GM12878 (cell line): ENCODE data around the gene SLC6A20. TPM values are rescaled to one million over a fixed set of nuclear protein-coding genes. Genes with fewer than 3 reads are reported as not detected.
A peak's percentile ranks its signal among the peaks of the same experiment; 100 is the strongest.

Experiments
- ATAC-seq: fragments of 200-7000 bp; cut with Tn5 transposase; 3 replicates; pipeline ENCODE4 v1.9.1; 2020; ENCODE audit warnings: mild to moderate bottlenecking, moderate library complexity
- BruUV-seq: library from RNA; stranded (reverse); fragments of 400-500 nt; replicated peaks from 2 replicates; lab custom pipeline; 2021; lab: Mats Ljungman, UMichigan
- CTCF ChIA-PET: fragments of 300-600 bp; sonication (Branson Sonifier 250); formaldehyde crosslinking; extraction: SDS; loops from one replicate; lab custom pipeline; 2021; ENCODE audit warnings: inconsistent platforms; lab: Yijun Ruan, JAX
- POLR2A ChIA-PET: fragments of 350-600 bp; formaldehyde crosslinking; extraction: SDS; loops from one replicate; lab custom pipeline; 2021; ENCODE audit warnings: inconsistent platforms; lab: Charles Lee
- RAD21 ChIA-PET: fragments of 300-600 bp; sonication (Branson Sonifier 250); formaldehyde crosslinking; loops from one replicate; lab custom pipeline; 2023; ENCODE audit warnings: antibody characterized with exemption; ENCODE audit not compliant: unreplicated experiment; lab: Charles Lee
- SMC1A ChIA-PET: fragments of 300-600 bp; sonication (Branson Sonifier 250); formaldehyde crosslinking; loops from one replicate; lab custom pipeline; 2023; ENCODE audit not compliant: unreplicated experiment, uncharacterized antibody; lab: Charles Lee
- DNase-seq: peaks from one replicate; pipeline ENCODE4 v3.0.0-alpha.2; 2011; ENCODE audit warnings: low read depth, low spot score
- FAIRE-seq: peaks from 3 replicates; lab custom pipeline; 2011; peaks lifted over from hg19 to GRCh38; lab: Jason Lieb, UNC
- H2AFZ ChIP-seq: 2 replicates; pipeline ENCODE4 v1.6.0; 2011; ENCODE audit warnings: low read depth, low read length, control low read depth; ENCODE audit not compliant: control insufficient read depth
- H3K27ac ChIP-seq: 2 replicates; pipeline ENCODE4 v1.5.1; 2011; ENCODE audit warnings: control low read depth; ENCODE audit not compliant: control insufficient read depth, insufficient read depth
- H3K27me3 ChIP-seq, 2 experiments: replicated peaks in 1 of 2; 2 replicates each; pipeline versions ENCODE4 v1.6.0 to v1.6.1; 2011; ENCODE audit warnings: low read length in 1 of 2; ENCODE audit not compliant: control insufficient read depth in 2 of 2, insufficient read depth in 2 of 2
- H3K36me3 ChIP-seq, 2 experiments: 2 replicates each; pipeline ENCODE4 v1.5.1; 2011; ENCODE audit warnings: low read length in 1 of 2; ENCODE audit not compliant: control insufficient read depth in 2 of 2, insufficient read depth in 2 of 2
- H3K4me1 ChIP-seq: 2 replicates; pipeline ENCODE4 v1.6.1; 2011; ENCODE audit warnings: mild to moderate bottlenecking, low read length, moderate library complexity, mixed read lengths; ENCODE audit not compliant: control insufficient read depth, insufficient read depth
- H3K4me2 ChIP-seq: 2 replicates; pipeline ENCODE4 v1.6.0; 2011; ENCODE audit warnings: control low read depth; ENCODE audit not compliant: control insufficient read depth, insufficient read depth
- H3K4me3 ChIP-seq: fragments of 200-600 bp; sonication (generic); 2 replicates; pipeline ENCODE4 v1.5.1; 2016
- H3K79me2 ChIP-seq: 2 replicates; pipeline ENCODE4 v1.6.0; 2011; ENCODE audit warnings: low read length; ENCODE audit not compliant: control insufficient read depth, insufficient read depth
- H3K9ac ChIP-seq: 2 replicates; pipeline ENCODE4 v1.8.0; 2011; ENCODE audit warnings: low read length, control low read depth, mixed read lengths; ENCODE audit not compliant: control insufficient read depth, insufficient read depth
- H3K9me3 ChIP-seq: replicated peaks from 3 replicates; pipeline ENCODE4 v1.5.1; 2011; ENCODE audit warnings: mild to moderate bottlenecking, low read length; ENCODE audit not compliant: control insufficient read depth, insufficient read depth
- H4K20me1 ChIP-seq: 2 replicates; pipeline ENCODE4 v1.6.0; 2011; ENCODE audit not compliant: control insufficient read depth, insufficient read depth
- BCL11A ChIP-seq: IDR thresholded peaks from 2 replicates; pipeline ENCODE4 v1.6.1; 2011; ENCODE audit warnings: low read depth, low read length
- ETV6 ChIP-seq, 2 experiments: fragments of 450-650 bp in 1 of 2; IDR thresholded peaks in 1 of 2; conservative IDR thresholded peaks in 1 of 2; 2 replicates each; pipeline ENCODE4 v1.6.1; 2014; ENCODE audit warnings: antibody characterized with exemption in 1 of 2, borderline replicate concordance in 1 of 2, low read depth in 1 of 2, mild to moderate bottlenecking in 1 of 2, moderate library complexity in 1 of 2
- HCFC1 ChIP-seq: fragments of 150-350 bp; IDR thresholded peaks from 2 replicates; pipeline ENCODE4 v1.6.1; 2014; ENCODE audit warnings: low read length
- IKZF2 ChIP-seq, 2 experiments: fragments of 450-650 bp; IDR thresholded peaks; 2 replicates each; pipeline ENCODE4 v1.6.1; 2017; ENCODE audit warnings: mild to moderate bottlenecking in 2 of 2, moderate library complexity in 2 of 2
- KLF5 ChIP-seq: fragments of 450-650 bp; IDR thresholded peaks from 2 replicates; pipeline ENCODE4 v1.6.1; 2014; ENCODE audit warnings: mild to moderate bottlenecking; ENCODE audit not compliant: partially characterized antibody
- MYC ChIP-seq: IDR thresholded peaks from 2 replicates; pipeline ENCODE4 v1.6.1; 2011; ENCODE audit warnings: mild to moderate bottlenecking, low read length, moderate library complexity, inconsistent platforms; ENCODE audit not compliant: insufficient read depth, insufficient replicate concordance, insufficient read length, severe bottlenecking
- RAD51 ChIP-seq: fragments of 450-650 bp; IDR thresholded peaks from 2 replicates; pipeline ENCODE4 v1.6.1; 2016; ENCODE audit warnings: moderate library complexity, mild to moderate bottlenecking, inconsistent platforms
- RBBP5 ChIP-seq: fragments of 200-600 bp; sonication (generic); conservative IDR thresholded peaks from 2 replicates; pipeline ENCODE4 v1.6.1; 2016
- SPI1 ChIP-seq: IDR thresholded peaks from 2 replicates; pipeline ENCODE4 v1.6.1; 2011; ENCODE audit warnings: low read depth, mild to moderate bottlenecking, low read length, moderate library complexity, borderline replicate concordance; ENCODE audit not compliant: insufficient read depth
- TCF7 ChIP-seq: IDR thresholded peaks from 2 replicates; pipeline ENCODE4 v1.6.1; 2014; ENCODE audit warnings: antibody characterized with exemption, borderline replicate concordance
- whole genome bisulfite sequencing: methylation state at CpG from one replicate; pipeline ENCODE4 v1.1.6; 2016; ENCODE audit warnings: low lambda C conversion rate; ENCODE audit not compliant: insufficient replicate concordance, insufficient coverage; ENCODE audit errors: missing lambda C conversion rate; 5-methylcytosine and 5-hydroxymethylcytosine counted together
- in situ Hi-C: fragments of 300-500 bp; cut with MboI; formaldehyde crosslinking; loops from 9 replicates; pipeline ENCODE4 v1.14.3; 2018; ENCODE audit warnings: mixed read lengths
- intact Hi-C: fragments of 100-400 bp; cut with micrococcal nuclease; formaldehyde crosslinking; loops from one replicate; pipeline ENCODE4 v1.14.2; 2022; ENCODE audit not compliant: unreplicated experiment
- polyA plus RNA-seq, 11 experiments: library from polyadenylated mRNA; depleted of rRNA in 4 of 11; unstranded in 6 of 11; stranded (reverse) in 5 of 11; fragments of >200 nt; fragmentation: Nextera tagmentation in 4 of 11; fragmentation: Illumina TruSeq in 1 of 11; extraction: Ambion mirVana in 4 of 11; extraction: Trizol in 1 of 11; gene quantifications; 1 replicate in 1 of 11; 2 replicates in 10 of 11; pipeline versions ENCODE4 v1.2.1 to v1.2.3, GENCODE V29; 2011 to 2016; ENCODE audit warnings: inconsistent platforms in 2 of 11, missing spikeins in 2 of 11, low read depth in 1 of 11
- total RNA-seq, 4 experiments: library from RNA; depleted of rRNA in 3 of 4; stranded (reverse); fragments of >200 nt in 3 of 4; fragmentation: Illumina TruSeq in 1 of 4; extraction: Trizol in 1 of 4; gene quantifications; 2 replicates each; pipeline versions ENCODE4 v1.2.1 to v1.2.3, GENCODE V29; 2013 to 2021

SLC6A20 gene
- total and polyA plus RNA-seq, 10 of the 15 experiments (the other 5 are each of a cell fraction or from before 2014, with no cell fraction given), result 0.31 to 4.1 (median 1.1) TPM

DNA sequence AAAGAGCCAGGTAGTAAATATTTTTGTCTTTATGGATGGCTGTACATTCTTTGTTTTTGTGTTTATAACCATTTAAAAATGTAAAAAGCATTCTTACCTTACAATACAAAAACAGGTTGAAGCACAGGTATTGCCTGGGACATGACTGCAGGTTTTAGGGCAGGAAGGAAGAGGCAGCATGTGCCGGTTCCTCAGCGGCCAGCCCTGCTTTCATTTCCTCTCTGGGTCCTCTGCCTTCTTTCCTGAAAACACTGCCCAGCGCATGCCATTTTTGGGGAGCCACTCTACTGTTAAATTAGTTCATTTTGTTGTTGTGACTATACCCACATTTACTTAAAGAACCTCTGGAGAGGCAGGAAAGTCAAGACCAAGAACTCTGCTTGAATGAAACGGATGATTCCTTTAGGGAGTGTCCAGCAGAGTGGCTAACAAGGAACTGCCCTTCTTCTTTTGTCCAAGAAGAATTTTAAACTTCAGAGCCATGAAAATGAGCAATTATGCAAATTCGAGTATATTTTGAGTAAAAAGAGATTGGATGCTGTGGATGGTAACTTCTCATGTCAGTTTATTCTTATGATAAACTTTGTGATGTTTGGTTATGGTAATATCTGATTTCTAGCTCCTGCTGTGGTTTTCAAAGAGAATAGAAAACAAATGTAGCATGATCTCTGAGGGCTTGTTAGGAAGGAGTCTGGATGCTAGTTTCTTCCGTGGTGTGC, 54.4 kb downstream of the SLC6A20 start:
- Histone ChIP-seq H4K20me1 (no peaks in the 10 kb centered on the region), H2AFZ (no peak overlapping the region), H3K27ac (no peak overlapping the region), H3K4me3 (no peak overlapping the region), H3K79me2 (no peaks in the 10 kb centered on the region), H3K9me3 (no peaks in the 10 kb centered on the region), H3K4me1 (no peaks in the 10 kb centered on the region), H3K9ac (no peak overlapping the region), H3K4me2 (no peak overlapping the region), H3K27me3 (no peaks in the 10 kb centered on the region), H3K36me3 (peaks cover 18 to 38% of the 10 kb centered on the region in 2 experiments)
- ATAC-seq (no peak), DNase-seq (no peak), FAIRE-seq (no peak)
- TF ChIP-seq HCFC1, result no peak
- TF ChIP-seq SPI1, result 0 out of 2 replicates have a peak, but pooled peaks have one; percentile 16
- no peak for TF ChIP-seq MYC
- peak in 1 of 2 experiments; percentile 56; a peak in 1 of 4 replicates for TF ChIP-seq ETV6 (conservative IDR thresholded peaks at IDR 0.05 in 1 of 2, IDR thresholded peaks at IDR 0.05 in 1 of 2; ENCODE audit: borderline replicate concordance in 1 of 2, low read depth in 1 of 2)
- RAD21 ChIA-PET, result no interaction called here
- no TSS peak for BruUV-seq
- intact Hi-C loops (no loop called here), in situ Hi-C loops (no loop called here)
- CTCF ChIA-PET, result no interaction called here
- 31% methylated on average over 6 of the region's 6 CpGs for WGBS
- POLR2A ChIA-PET, result no interaction called here
- SMC1A ChIA-PET, result interaction anchor here (0.6 kb wide), 1 partner anchor 100 kb away, joined by 3 read pairs; the partner anchor contains the start of gene LZTFL1

DNA sequence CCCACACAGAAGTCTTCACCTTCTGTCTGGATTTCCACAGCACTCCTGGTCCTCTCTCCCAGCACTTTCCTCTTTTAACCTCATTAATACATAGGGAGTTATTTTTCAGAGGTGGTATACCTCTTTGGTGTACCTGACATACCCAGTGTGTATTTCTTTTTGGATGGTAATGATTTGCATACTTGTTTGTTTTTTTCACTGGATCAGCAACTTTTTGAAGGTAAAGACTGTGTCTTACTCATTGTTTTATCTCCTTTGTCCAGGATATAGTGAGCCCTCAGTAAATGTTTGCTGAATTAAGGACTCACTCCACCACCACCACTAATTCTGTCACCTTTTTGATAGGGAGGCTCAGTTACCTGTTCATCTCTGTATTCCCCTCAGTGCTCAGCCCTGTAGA, 55.1 kb downstream of the SLC6A20 start:
- no peak for FAIRE-seq
- no peak overlapping the region for H2AFZ ChIP-seq
- ATAC-seq, result no peak
- no peaks in the 10 kb centered on the region for H3K27me3 ChIP-seq
- in situ Hi-C loops, result no loop called here
- H3K4me3 ChIP-seq, result no peak overlapping the region
- no peak overlapping the region for H3K9ac ChIP-seq
- TF ChIP-seq RAD51, result no peak
- no peak for TF ChIP-seq KLF5
- TF ChIP-seq TCF7, result no peak
- TF ChIP-seq BCL11A, result no peak
- no peak for TF ChIP-seq RBBP5
- no peak for TF ChIP-seq IKZF2 (IDR thresholded peaks at IDR 0.05)
- TF ChIP-seq, all 136 proteins: peak for 0
- BruUV-seq, result no TSS peak
- intact Hi-C loops, result no loop called here
- DNase-seq, result no peak
- Histone ChIP-seq H3K9me3 (no peaks in the 10 kb centered on the region), H3K36me3 (peaks cover 13 to 38% of the 10 kb centered on the region in 2 experiments), H3K4me2 (no peak overlapping the region), H3K79me2 (no peaks in the 10 kb centered on the region), H3K4me1 (no peaks in the 10 kb centered on the region), H3K27ac (no peak overlapping the region), H4K20me1 (no peaks in the 10 kb centered on the region)
- RAD21 ChIA-PET, result no interaction called here
- POLR2A ChIA-PET, result no interaction called here
- SMC1A ChIA-PET, result no interaction called here
- CTCF ChIA-PET, result no interaction called here
